ENCODE results near the gene ARHGAP26.

Gene ARHGAP26

GRCh38 chr5:143129203-143129602, 359.0 kb downstream of the ARHGAP26 start:
- DNase-seq = no peak

- DNase-seq = no peak
These were observed 359.9 kb downstream of the ARHGAP26 start for GRCh38 chr5:143129910-143130612.

- no peak for DNase-seq
These were observed 360.6 kb downstream of the ARHGAP26 start for GRCh38 chr5:143130613-143131305.

GRCh38 chr5:143131972-143132371, 361.8 kb downstream of the ARHGAP26 start:
- DNase-seq = no peak

GRCh38 chr5:143132739-143133138, 362.6 kb downstream of the ARHGAP26 start:
- no peak for DNase-seq

GRCh38 chr5:143133721-143134120, 363.5 kb downstream of the ARHGAP26 start:
- no peak for DNase-seq

- DNase-seq = no peak
These were observed 364.1 kb downstream of the ARHGAP26 start for GRCh38 chr5:143134269-143134668.

- no peak for DNase-seq
These were observed 364.7 kb downstream of the ARHGAP26 start for GRCh38 chr5:143134900-143135299.

- no peak for DNase-seq
These were observed 365.8 kb downstream of the ARHGAP26 start for GRCh38 chr5:143135832-143136551.

- DNase-seq = no peak
These were observed 368.7 kb downstream of the ARHGAP26 start for GRCh38 chr5:143138839-143139238.

- DNase-seq = no peak
These were observed 369.4 kb downstream of the ARHGAP26 start for GRCh38 chr5:143139585-143139984.

GRCh38 chr5:143140492-143141203, 370.5 kb downstream of the ARHGAP26 start:
- DNase-seq = no peak

GRCh38 chr5:143141652-143142051, 371.5 kb downstream of the ARHGAP26 start:
- DNase-seq = peak; percentile 79 to 81

GRCh38 chr5:143142596-143143435, 372.6 kb downstream of the ARHGAP26 start:
- peak; percentile 80 to 95 for DNase-seq

- no peak for DNase-seq
These were observed 373.8 kb downstream of the ARHGAP26 start for GRCh38 chr5:143143973-143144372.

GRCh38 chr5:143145243-143146160, 375.3 kb downstream of the ARHGAP26 start:
- peak; percentile 76 to 88 for DNase-seq

GRCh38 chr5:143146161-143146560, 376.0 kb downstream of the ARHGAP26 start:
- DNase-seq = no peak

- no peak for DNase-seq
These were observed 377.2 kb downstream of the ARHGAP26 start for GRCh38 chr5:143147383-143147782.

- no peak for DNase-seq
These were observed 377.7 kb downstream of the ARHGAP26 start for GRCh38 chr5:143147902-143148301.

GRCh38 chr5:143148771-143149170, 378.6 kb downstream of the ARHGAP26 start:
- DNase-seq = no peak

- DNase-seq = no peak
These were observed 379.6 kb downstream of the ARHGAP26 start for GRCh38 chr5:143149759-143150158.

Data from inflammatory macrophage treated with lipopolysaccharide for 1 hour (primary cell).